SU-DHL-6 (cell line): ENCODE results near the gene CCDC9B.

Source experiments
- CTCF ChIP-seq: fragments of 200-600 bp; sonication (generic); IDR thresholded peaks from one replicate; pipeline ENCODE4 v1.5.1; 2017; ENCODE audit warnings: antibody characterized with exemption, mild to moderate bottlenecking, low read length, moderate library complexity; ENCODE audit not compliant: insufficient read depth, poor library complexity, severe bottlenecking
- EZH2phosphoT487 ChIP-seq: fragments of 200-600 bp; sonication (generic), shearing (Covaris generic); conservative IDR thresholded peaks from 2 replicates; pipeline ENCODE4 v1.6.1; 2018; ENCODE audit warnings: mild to moderate bottlenecking, antibody characterized with exemption, low read length, moderate library complexity, mixed read lengths

GRCh38 chr15:40286061-40286532 lies 54.6 kb downstream of the CCDC9B start:
- TF ChIP-seq CTCF (no peak), EZH2phosphoT487 (no peak)
